ENCODE results near the gene PPM1J. TPM values are rescaled to one million over a fixed set of nuclear protein-coding genes. Genes with fewer than 3 reads are reported as not detected.

Gene PPM1J
- total and polyA plus RNA-seq, 9 of the 15 experiments (the other 6 are each of a cell fraction or from before 2014, with no cell fraction given) = 0.25 to 10.5 (median 4.2) TPM

- TF ChIP-seq, protein P1, sequence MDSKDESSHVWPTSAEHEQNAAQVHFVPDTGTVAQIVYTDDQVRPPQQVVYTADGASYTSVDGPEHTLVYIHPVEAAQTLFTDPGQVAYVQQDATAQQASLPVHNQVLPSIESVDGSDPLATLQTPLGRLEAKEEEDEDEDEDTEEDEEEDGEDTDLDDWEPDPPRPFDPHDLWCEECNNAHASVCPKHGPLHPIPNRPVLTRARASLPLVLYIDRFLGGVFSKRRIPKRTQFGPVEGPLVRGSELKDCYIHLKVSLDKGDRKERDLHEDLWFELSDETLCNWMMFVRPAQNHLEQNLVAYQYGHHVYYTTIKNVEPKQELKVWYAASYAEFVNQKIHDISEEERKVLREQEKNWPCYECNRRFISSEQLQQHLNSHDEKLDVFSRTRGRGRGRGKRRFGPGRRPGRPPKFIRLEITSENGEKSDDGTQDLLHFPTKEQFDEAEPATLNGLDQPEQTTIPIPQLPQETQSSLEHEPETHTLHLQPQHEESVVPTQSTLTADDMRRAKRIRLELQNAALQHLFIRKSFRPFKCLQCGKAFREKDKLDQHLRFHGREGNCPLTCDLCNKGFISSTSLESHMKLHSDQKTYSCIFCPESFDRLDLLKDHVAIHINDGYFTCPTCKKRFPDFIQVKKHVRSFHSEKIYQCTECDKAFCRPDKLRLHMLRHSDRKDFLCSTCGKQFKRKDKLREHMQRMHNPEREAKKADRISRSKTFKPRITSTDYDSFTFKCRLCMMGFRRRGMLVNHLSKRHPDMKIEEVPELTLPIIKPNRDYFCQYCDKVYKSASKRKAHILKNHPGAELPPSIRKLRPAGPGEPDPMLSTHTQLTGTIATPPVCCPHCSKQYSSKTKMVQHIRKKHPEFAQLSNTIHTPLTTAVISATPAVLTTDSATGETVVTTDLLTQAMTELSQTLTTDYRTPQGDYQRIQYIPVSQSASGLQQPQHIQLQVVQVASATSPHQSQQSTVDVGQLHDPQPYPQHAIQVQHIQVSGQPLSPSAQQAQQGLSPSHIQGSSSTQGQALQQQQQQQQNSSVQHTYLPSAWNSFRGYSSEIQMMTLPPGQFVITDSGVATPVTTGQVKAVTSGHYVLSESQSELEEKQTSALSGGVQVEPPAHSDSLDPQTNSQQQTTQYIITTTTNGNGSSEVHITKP (IDR thresholded peaks at IDR 0.05; ENCODE audit: partially characterized antibody) = no peak
- no peak for TF ChIP-seq EWSR1 (IDR thresholded peaks at IDR 0.05; ENCODE audit: borderline replicate concordance, low read depth, partially characterized antibody)
- peak; percentile 49; the same call in 1 of the 2 replicates for TF ChIP-seq SAFB (IDR thresholded peaks at IDR 0.05; ENCODE audit: borderline replicate concordance, low read depth, low read length)
- TF ChIP-seq POLR2G (IDR thresholded peaks at IDR 0.05; ENCODE audit: low read depth, low read length) = peak; percentile 90
- TF ChIP-seq ZNF740 (CRISPR knock-in tag; IDR thresholded peaks at IDR 0.05) = 0 out of 2 replicates have a peak, but pooled peaks have one; percentile 48
- TF ChIP-seq ZNF740 (tag; IDR thresholded peaks at IDR 0.05) = no peak; a peak in 1 of 4 replicates
- TF ChIP-seq CEBPG (CRISPR knock-in tag; IDR thresholded peaks at IDR 0.05) = no peak; the same call in 1 of the 2 replicates
- TF ChIP-seq CEBPG (tag; conservative IDR thresholded peaks at IDR 0.05 in 1 of 2, IDR thresholded peaks at IDR 0.05 in 1 of 2) = no peak
- no peak for TF ChIP-seq JUN (IDR thresholded peaks at IDR 0.05; ENCODE audit: borderline replicate concordance, low read depth, low read length)
- TF ChIP-seq JUN (CRISPR knock-in tag; IDR thresholded peaks at IDR 0.05; ENCODE audit: borderline replicate concordance) = 0 out of 2 replicates have a peak, but pooled peaks have one; percentile 82
- peak; percentile 95 for TF ChIP-seq ZNF282 (CRISPR knock-in tag; IDR thresholded peaks at IDR 0.05)
- TF ChIP-seq, protein P2, sequence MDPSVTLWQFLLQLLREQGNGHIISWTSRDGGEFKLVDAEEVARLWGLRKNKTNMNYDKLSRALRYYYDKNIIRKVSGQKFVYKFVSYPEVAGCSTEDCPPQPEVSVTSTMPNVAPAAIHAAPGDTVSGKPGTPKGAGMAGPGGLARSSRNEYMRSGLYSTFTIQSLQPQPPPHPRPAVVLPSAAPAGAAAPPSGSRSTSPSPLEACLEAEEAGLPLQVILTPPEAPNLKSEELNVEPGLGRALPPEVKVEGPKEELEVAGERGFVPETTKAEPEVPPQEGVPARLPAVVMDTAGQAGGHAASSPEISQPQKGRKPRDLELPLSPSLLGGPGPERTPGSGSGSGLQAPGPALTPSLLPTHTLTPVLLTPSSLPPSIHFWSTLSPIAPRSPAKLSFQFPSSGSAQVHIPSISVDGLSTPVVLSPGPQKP (CRISPR knock-in tag; IDR thresholded peaks at IDR 0.05) = 0 out of 2 replicates have a peak, but pooled peaks have one; percentile 27
- peak in 1 of 2 experiments; percentile 39; a peak in 2 of 4 replicates for TF ChIP-seq RAD21 (CRISPR knock-in tag; conservative IDR thresholded peaks at IDR 0.05 in 1 of 2, IDR thresholded peaks at IDR 0.05 in 1 of 2)
- peak; percentile 47 for TF ChIP-seq EGR1 (conservative IDR thresholded peaks at IDR 0.05)
- TF ChIP-seq FUS (optimal IDR thresholded peaks at IDR 0.05; ENCODE audit: low read depth, low read length) = peak; percentile 96
- TF ChIP-seq NR2C2 (CRISPR knock-in tag; IDR thresholded peaks at IDR 0.05) = no peak
- TF ChIP-seq NR2C2 (tag; IDR thresholded peaks at IDR 0.05) = peak; percentile 66
- peak; percentile 23 for TF ChIP-seq RBBP5 (IDR thresholded peaks at IDR 0.05; ENCODE audit: borderline replicate concordance, insufficient read depth, low read length, poor library complexity, severe bottlenecking)
- TF ChIP-seq POLR2AphosphoS5 (IDR thresholded peaks at IDR 0.05; ENCODE audit: control insufficient read depth, insufficient read depth, low read depth, low read length) = peak; percentile 47; the same call in 1 of the 2 replicates
- TF ChIP-seq DPF2 (IDR thresholded peaks at IDR 0.05) = no peak
- peak in 1 of 2 experiments; percentile 84; a peak in 1 of 4 replicates for TF ChIP-seq TEAD1 (CRISPR knock-in tag; IDR thresholded peaks at IDR 0.05)
Measured at GRCh38 chr1:112674986-112675727, 40.0 kb downstream of the PPM1J start (continued).
